SK-N-SH (cell line): ENCODE results near the gene SETBP1. TPM values are rescaled to one million over a fixed set of nuclear protein-coding genes. Genes with fewer than 3 reads are reported as not detected.

Source experiments
- CTCF ChIA-PET: fragments of 300-600, 350-600 bp; formaldehyde crosslinking; extraction: SDS; loops from one replicate; lab custom pipeline; 2021; lab: Yijun Ruan, JAX
- POLR2A ChIA-PET: fragments of 350-600 bp; sonication (Branson Sonifier 250); formaldehyde crosslinking; extraction: SDS; loops from one replicate; lab custom pipeline; 2020; ENCODE audit warnings: antibody characterized with exemption, inconsistent platforms; lab: Yijun Ruan, JAX
- DNase-seq: peaks from one replicate; pipeline ENCODE4 v3.0.0; 2012
- H2AFZ ChIP-seq: fragments of 200-600 bp; sonication (generic); 2 replicates; pipeline ENCODE4 v1.8.1; 2016; ENCODE audit warnings: antibody characterized with exemption, mild to moderate bottlenecking, low read depth
- H3F3A ChIP-seq: fragments of 200-600 bp; sonication (generic); replicated peaks from 2 replicates; pipeline ENCODE3; 2016; ENCODE audit warnings: antibody characterized with exemption, mild to moderate bottlenecking; ENCODE audit not compliant: insufficient read depth
- H3K27ac ChIP-seq, 2 experiments: fragments of 200-500 bp in 1 of 2; fragments of 200-600 bp in 1 of 2; sonication (Bioruptor generic) in 1 of 2; sonication (generic), shearing (Covaris generic) in 1 of 2; 2 replicates each; pipeline versions ENCODE4 v1.5.1 to v1.6.1; 2014 to 2016; ENCODE audit warnings: low read depth in 2 of 2, inconsistent platforms in 1 of 2, low read length in 1 of 2, mild to moderate bottlenecking in 1 of 2, mixed read lengths in 1 of 2
- H3K27me3 ChIP-seq: fragments of 200-600 bp; sonication (generic), shearing (Covaris generic); 2 replicates; pipeline ENCODE4 v1.6.1; 2016; ENCODE audit warnings: mixed run types; ENCODE audit not compliant: insufficient read depth
- H3K36me3 ChIP-seq, 2 experiments: fragments of 200-500 bp in 1 of 2; fragments of 200-600 bp in 1 of 2; sonication (Bioruptor generic) in 1 of 2; sonication (generic) in 1 of 2; replicated peaks in 1 of 2; 2 replicates each; pipeline versions ENCODE3 to v1.5.1; 2014 to 2016; ENCODE audit warnings: low read length in 1 of 2, mild to moderate bottlenecking in 1 of 2; ENCODE audit not compliant: insufficient read depth in 2 of 2, control insufficient read depth in 1 of 2
- H3K4me1 ChIP-seq, 2 experiments: fragments of 200-500 bp in 1 of 2; fragments of 200-600 bp in 1 of 2; sonication (Bioruptor generic) in 1 of 2; sonication (generic), shearing (Covaris generic) in 1 of 2; 2 replicates each; pipeline versions ENCODE4 v1.5.1 to v1.6.1; 2014 to 2016; ENCODE audit warnings: low read depth in 1 of 2, low read length in 1 of 2, mixed run types in 1 of 2; ENCODE audit not compliant: insufficient read depth in 2 of 2, control insufficient read depth in 1 of 2
- H3K4me2 ChIP-seq: fragments of 200-600 bp; sonication (generic), shearing (Covaris generic); 2 replicates; pipeline ENCODE4 v1.6.1; 2017; ENCODE audit warnings: mixed run types
- H3K4me3 ChIP-seq, 2 experiments: fragments of 200-500 bp in 1 of 2; fragments of 200-600 bp in 1 of 2; sonication (Bioruptor generic) in 1 of 2; sonication (generic), shearing (Covaris generic) in 1 of 2; 2 replicates each; pipeline versions ENCODE4 v1.5.1 to v1.8.1; 2014 to 2016; ENCODE audit warnings: low read depth in 2 of 2, inconsistent platforms in 1 of 2, low read length in 1 of 2, mild to moderate bottlenecking in 1 of 2, mixed read lengths in 1 of 2, moderate library complexity in 1 of 2
- H3K79me2 ChIP-seq: fragments of 200-600 bp; sonication (generic); 2 replicates; pipeline ENCODE4 v1.8.1; 2017; ENCODE audit warnings: mild to moderate bottlenecking; ENCODE audit not compliant: insufficient read depth
- H3K9ac ChIP-seq: fragments of 200-600 bp; sonication (generic); 2 replicates; pipeline ENCODE4 v1.6.1; 2017; ENCODE audit warnings: mixed run types
- H3K9me2 ChIP-seq: fragments of 200-600 bp; sonication (generic); 2 replicates; pipeline ENCODE4 v1.6.1; 2017; ENCODE audit warnings: mixed run types
- H3K9me3 ChIP-seq: fragments of 200-600 bp; sonication (generic); 2 replicates; pipeline ENCODE4 v1.6.1; 2017; ENCODE audit warnings: mixed run types, mild to moderate bottlenecking, moderate library complexity
- H4K20me1 ChIP-seq: fragments of 200-600 bp; sonication (generic); 2 replicates; pipeline ENCODE4 v1.6.1; 2017; ENCODE audit warnings: mild to moderate bottlenecking, mixed run types; ENCODE audit not compliant: insufficient read depth
- GABPA ChIP-seq: IDR thresholded peaks from 2 replicates; pipeline ENCODE4 v1.4.0; 2012; ENCODE audit warnings: low read depth, mild to moderate bottlenecking
- MEF2A ChIP-seq: IDR thresholded peaks from 2 replicates; pipeline ENCODE4 v1.4.0; 2012; ENCODE audit warnings: low read depth, borderline replicate concordance
- NFIC ChIP-seq: IDR thresholded peaks from 2 replicates; pipeline ENCODE4 v1.4.0; 2012; ENCODE audit warnings: borderline replicate concordance
- PBX3 ChIP-seq: IDR thresholded peaks from 2 replicates; pipeline ENCODE4; 2012
- POLR2AphosphoS5 ChIP-seq: IDR thresholded peaks from 2 replicates; pipeline ENCODE4 v1.6.1; 2012; ENCODE audit warnings: low read depth, low read length
- RAD21 ChIP-seq: IDR thresholded peaks from 2 replicates; pipeline ENCODE4 v1.6.1; 2012; ENCODE audit warnings: mild to moderate bottlenecking, low read length
- RFX5 ChIP-seq: IDR thresholded peaks from 2 replicates; pipeline ENCODE4 v1.6.1; 2012; ENCODE audit warnings: mild to moderate bottlenecking, improper control_type of control experiment, low read length
- SMC3 ChIP-seq: IDR thresholded peaks from 2 replicates; pipeline ENCODE4 v1.6.1; 2012; ENCODE audit warnings: low read depth, low read length, improper control_type of control experiment
- TEAD4 ChIP-seq: IDR thresholded peaks from 2 replicates; pipeline ENCODE4 v1.4.0; 2012; ENCODE audit warnings: mild to moderate bottlenecking, borderline replicate concordance; ENCODE audit not compliant: insufficient read depth
- USF2 ChIP-seq: fragments of 150-350 bp; IDR thresholded peaks from 2 replicates; pipeline ENCODE4 v1.6.1; 2017; ENCODE audit warnings: antibody characterized with exemption, low read length, low read depth, borderline replicate concordance
- WGBS: methylation state at CpG from one replicate; pipeline ENCODE4 v1.1.6; 2017; ENCODE audit warnings: low lambda C conversion rate; 5-methylcytosine and 5-hydroxymethylcytosine counted together
- polyA plus RNA-seq, 3 experiments: library from polyadenylated mRNA; depleted of rRNA; stranded (reverse); fragments of >200 nt; gene quantifications; 2 replicates each; pipeline ENCODE4 v1.2.3, GENCODE V29; 2012
- TF ChIP-seq, protein P1 (sequence below): IDR thresholded peaks from 2 replicates; pipeline ENCODE4 v1.4.0; 2012; ENCODE audit warnings: low read depth, borderline replicate concordance
- TF ChIP-seq, protein P2 (sequence below): IDR thresholded peaks from 2 replicates; pipeline ENCODE4 v1.6.1; 2012; ENCODE audit warnings: mild to moderate bottlenecking, low read depth, low read length, moderate library complexity

The SETBP1 gene
- polyA plus RNA-seq, 1 of the 3 experiments (the other 2 are of a cell fraction), result 3.0 TPM

DNA sequence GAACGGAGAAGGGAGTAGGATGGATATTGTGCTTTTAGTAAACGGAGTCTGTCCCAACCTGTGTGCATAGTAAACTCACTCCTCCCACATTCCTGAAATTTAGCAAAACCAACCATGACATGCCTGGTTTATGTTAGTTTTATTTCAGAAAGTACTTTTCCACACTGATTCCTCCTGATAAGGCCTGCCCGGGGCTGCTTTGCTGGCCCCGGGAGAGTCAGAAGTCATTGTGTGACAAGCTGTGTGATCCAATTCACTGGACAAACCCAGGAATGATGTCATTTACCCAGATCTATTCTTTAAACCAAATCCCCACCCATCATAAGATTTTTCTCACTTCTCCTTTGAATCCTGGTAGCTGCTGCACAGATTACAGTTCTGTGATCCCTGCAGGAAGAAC is 109.0 kb downstream of the SETBP1 start (continued):
- TF ChIP-seq, protein P1, sequence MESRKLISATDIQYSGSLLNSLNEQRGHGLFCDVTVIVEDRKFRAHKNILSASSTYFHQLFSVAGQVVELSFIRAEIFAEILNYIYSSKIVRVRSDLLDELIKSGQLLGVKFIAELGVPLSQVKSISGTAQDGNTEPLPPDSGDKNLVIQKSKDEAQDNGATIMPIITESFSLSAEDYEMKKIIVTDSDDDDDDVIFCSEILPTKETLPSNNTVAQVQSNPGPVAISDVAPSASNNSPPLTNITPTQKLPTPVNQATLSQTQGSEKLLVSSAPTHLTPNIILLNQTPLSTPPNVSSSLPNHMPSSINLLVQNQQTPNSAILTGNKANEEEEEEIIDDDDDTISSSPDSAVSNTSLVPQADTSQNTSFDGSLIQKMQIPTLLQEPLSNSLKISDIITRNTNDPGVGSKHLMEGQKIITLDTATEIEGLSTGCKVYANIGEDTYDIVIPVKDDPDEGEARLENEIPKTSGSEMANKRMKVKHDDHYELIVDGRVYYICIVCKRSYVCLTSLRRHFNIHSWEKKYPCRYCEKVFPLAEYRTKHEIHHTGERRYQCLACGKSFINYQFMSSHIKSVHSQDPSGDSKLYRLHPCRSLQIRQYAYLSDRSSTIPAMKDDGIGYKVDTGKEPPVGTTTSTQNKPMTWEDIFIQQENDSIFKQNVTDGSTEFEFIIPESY, result no peak
- TF ChIP-seq SMC3 (no peak), PBX3 (peak; percentile 74), TEAD4 (0 out of 2 replicates have a peak, but pooled peaks have one; percentile 30), USF2 (no peak)

DNA sequence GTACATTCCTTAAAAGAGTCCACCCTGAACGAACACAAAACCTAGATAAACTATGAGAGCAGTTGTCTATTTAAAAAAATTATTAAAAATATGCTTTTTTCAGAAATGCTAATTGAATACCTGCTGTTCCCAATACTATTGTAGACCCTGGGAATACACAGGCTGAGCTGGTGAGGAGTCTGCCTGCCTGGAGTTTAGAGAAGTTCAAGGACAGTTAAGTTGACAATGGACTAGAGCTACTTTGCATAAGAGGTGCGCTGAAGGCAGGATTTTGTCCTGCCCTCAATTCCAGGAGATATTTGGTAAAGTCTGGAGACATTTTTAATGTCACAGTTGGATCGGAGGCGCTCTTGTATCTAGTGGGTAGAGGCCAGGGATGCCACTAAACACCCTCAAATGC is 110.2 kb downstream of the SETBP1 start:
- Histone ChIP-seq H3K9me2 (no peaks in the 10 kb centered on the region), H3K36me3 (no peaks in the 10 kb centered on the region)
- TF ChIP-seq, protein P1, result no peak
- no peak for TF ChIP-seq TEAD4
- TF ChIP-seq, all 33 proteins: peak for 0

DNA sequence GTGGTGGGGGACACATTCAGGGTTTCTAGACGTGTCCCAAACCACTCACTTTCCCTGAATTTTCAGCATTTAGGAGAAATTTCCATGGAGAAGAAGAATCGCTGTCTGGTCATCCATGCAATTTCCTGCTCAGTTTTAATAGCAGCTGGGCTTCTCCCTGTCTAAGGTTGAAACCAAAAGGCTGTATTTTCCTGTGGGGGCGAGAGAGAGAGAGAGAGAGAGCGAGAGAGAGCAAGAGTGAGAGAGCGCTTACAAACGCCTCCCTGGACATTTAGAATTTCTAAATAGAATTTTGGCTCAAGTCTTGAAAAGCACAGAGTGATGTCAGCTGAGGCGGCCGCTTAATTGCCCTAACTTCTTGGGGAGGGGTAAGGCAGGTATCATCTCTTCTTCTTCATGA is 110.8 kb downstream of the SETBP1 start:
- POLR2A ChIA-PET, result no interaction called here
- 90% methylated on average over 8 of the region's 8 CpGs for WGBS
- no peak for DNase-seq
- no peak for TF ChIP-seq USF2
- TF ChIP-seq GABPA, result no peak
- TF ChIP-seq, protein P2, sequence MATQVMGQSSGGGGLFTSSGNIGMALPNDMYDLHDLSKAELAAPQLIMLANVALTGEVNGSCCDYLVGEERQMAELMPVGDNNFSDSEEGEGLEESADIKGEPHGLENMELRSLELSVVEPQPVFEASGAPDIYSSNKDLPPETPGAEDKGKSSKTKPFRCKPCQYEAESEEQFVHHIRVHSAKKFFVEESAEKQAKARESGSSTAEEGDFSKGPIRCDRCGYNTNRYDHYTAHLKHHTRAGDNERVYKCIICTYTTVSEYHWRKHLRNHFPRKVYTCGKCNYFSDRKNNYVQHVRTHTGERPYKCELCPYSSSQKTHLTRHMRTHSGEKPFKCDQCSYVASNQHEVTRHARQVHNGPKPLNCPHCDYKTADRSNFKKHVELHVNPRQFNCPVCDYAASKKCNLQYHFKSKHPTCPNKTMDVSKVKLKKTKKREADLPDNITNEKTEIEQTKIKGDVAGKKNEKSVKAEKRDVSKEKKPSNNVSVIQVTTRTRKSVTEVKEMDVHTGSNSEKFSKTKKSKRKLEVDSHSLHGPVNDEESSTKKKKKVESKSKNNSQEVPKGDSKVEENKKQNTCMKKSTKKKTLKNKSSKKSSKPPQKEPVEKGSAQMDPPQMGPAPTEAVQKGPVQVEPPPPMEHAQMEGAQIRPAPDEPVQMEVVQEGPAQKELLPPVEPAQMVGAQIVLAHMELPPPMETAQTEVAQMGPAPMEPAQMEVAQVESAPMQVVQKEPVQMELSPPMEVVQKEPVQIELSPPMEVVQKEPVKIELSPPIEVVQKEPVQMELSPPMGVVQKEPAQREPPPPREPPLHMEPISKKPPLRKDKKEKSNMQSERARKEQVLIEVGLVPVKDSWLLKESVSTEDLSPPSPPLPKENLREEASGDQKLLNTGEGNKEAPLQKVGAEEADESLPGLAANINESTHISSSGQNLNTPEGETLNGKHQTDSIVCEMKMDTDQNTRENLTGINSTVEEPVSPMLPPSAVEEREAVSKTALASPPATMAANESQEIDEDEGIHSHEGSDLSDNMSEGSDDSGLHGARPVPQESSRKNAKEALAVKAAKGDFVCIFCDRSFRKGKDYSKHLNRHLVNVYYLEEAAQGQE, result no peak
- no peak for TF ChIP-seq RAD21
- TF ChIP-seq MEF2A, result no peak
- TF ChIP-seq NFIC, result no peak
- no peak for TF ChIP-seq RFX5
- no peak for TF ChIP-seq POLR2AphosphoS5

More for the DNA sequence above, 110.2 kb downstream of the SETBP1 start:
- DNase-seq, result no peak
- H3K9me3 ChIP-seq, result no peaks in the 10 kb centered on the region
- CTCF ChIA-PET, result interaction anchor here (1.4 kb wide), 1 partner anchor 11 kb away, joined by 3 read pairs; no protein-coding TSS in a partner anchor
- POLR2A ChIA-PET, result no interaction called here
- peaks cover 23 to 34% of the 10 kb centered on the region in 2 experiments; a peak in 3 of 4 replicates for H3K4me1 ChIP-seq
- 94% methylated on average over 4 of the region's 4 CpGs for WGBS
- H3K27ac ChIP-seq, result no peak overlapping the region
- no peak overlapping the region for H3K9ac ChIP-seq
- H4K20me1 ChIP-seq, result no peaks in the 10 kb centered on the region; the same call in 1 of the 2 replicates
- no peaks in the 10 kb centered on the region for H3K79me2 ChIP-seq
- H3F3A ChIP-seq, result no peaks in the 10 kb centered on the region
- H3K4me3 ChIP-seq, result no peak overlapping the region
- H3K4me2 ChIP-seq, result no peak overlapping the region
- no peak overlapping the region for H2AFZ ChIP-seq
- no peaks in the 10 kb centered on the region for H3K27me3 ChIP-seq

More for the DNA sequence above, 110.8 kb downstream of the SETBP1 start:
- no peaks in the 10 kb centered on the region for H3K9me3 ChIP-seq
- H3K36me3 ChIP-seq, result no peaks in the 10 kb centered on the region
- H3K9me2 ChIP-seq, result no peaks in the 10 kb centered on the region
- CTCF ChIA-PET, result interaction anchor here (1.4 kb wide), 1 partner anchor 11 kb away, joined by 3 read pairs; no protein-coding TSS in a partner anchor
- no peaks in the 10 kb centered on the region for H3K27me3 ChIP-seq
- H3K4me3 ChIP-seq, result no peak overlapping the region
- no peaks in the 10 kb centered on the region for H3K79me2 ChIP-seq
- H3K9ac ChIP-seq, result no peak overlapping the region
- H4K20me1 ChIP-seq, result no peaks in the 10 kb centered on the region; the same call in 1 of the 2 replicates
- no peak overlapping the region for H3K4me2 ChIP-seq
- no peak overlapping the region for H3K27ac ChIP-seq
- H2AFZ ChIP-seq, result no peak overlapping the region
- peaks cover 23 to 34% of the 10 kb centered on the region in 2 experiments; a peak in 3 of 4 replicates for H3K4me1 ChIP-seq
- no peaks in the 10 kb centered on the region for H3F3A ChIP-seq
